ENCODE data around the gene MPI. TPM values are rescaled to one million over a fixed set of nuclear protein-coding genes. Genes with fewer than 3 reads are reported as not detected.

MPI gene
- total RNA-seq, 1 experiment from 2014 or later: 57.5 TPM

- no peak overlapping the region for H3K4me3 Mint-ChIP-seq
- Histone ChIP-seq H3K79me1 (ENCODE audit: insufficient read depth, low read depth, low read length, poor library complexity, severe bottlenecking) (no peaks in the 10 kb centered on the region), H3K18ac (ENCODE audit: insufficient read length, low read depth, low read length) (no peak overlapping the region), H3T11ph (ENCODE audit: low read length) (no peak overlapping the region), H3K4ac (ENCODE audit: low read depth, low read length) (no peak overlapping the region), H2BK15ac (ENCODE audit: low read depth, low read length) (no peak overlapping the region), H3K79me2 (ENCODE audit: insufficient read depth, low read length) (no peaks in the 10 kb centered on the region), H2BK120ac (ENCODE audit: low read depth, low read length, poor library complexity, severe bottlenecking) (no peak overlapping the region), H3K9me3 (ENCODE audit: control insufficient read depth, low read depth, low read length) (no peaks in the 10 kb centered on the region), H3K27ac (ENCODE audit: insufficient read length, low read depth, low read length) (no peak overlapping the region), H3K9ac (ENCODE audit: extremely low read depth, insufficient read length, low read length) (no peak overlapping the region), H2BK5ac (ENCODE audit: insufficient read length, low read length) (no peak overlapping the region), H3K23ac (ENCODE audit: insufficient read length, low read depth, low read length) (no peak overlapping the region), H2BK12ac (ENCODE audit: insufficient read length, low read depth, low read length) (no peak overlapping the region), H3K4me2 (ENCODE audit: insufficient read depth, insufficient read length, low read length) (no peak overlapping the region), H3K4me1 (ENCODE audit: insufficient read depth, low read length) (no peaks in the 10 kb centered on the region; the same call in 1 of the 2 replicates), H3K14ac (ENCODE audit: insufficient read depth, low read length) (no peak overlapping the region), H4K91ac (ENCODE audit: insufficient read length, low read depth, low read length) (no peak overlapping the region), H2AFZ (ENCODE audit: low read length) (no peak overlapping the region), H3K27me3 (ENCODE audit: insufficient read depth, low read length) (no peaks in the 10 kb centered on the region), H3K56ac (ENCODE audit: insufficient read length, low read depth, low read length) (no peak overlapping the region), H2BK20ac (ENCODE audit: low read depth, low read length, poor library complexity, severe bottlenecking) (no peak overlapping the region), H2AK5ac (ENCODE audit: insufficient read length, low read length) (no peak overlapping the region), H4K8ac (replicated peaks; ENCODE audit: insufficient read length, low read depth, low read length) (no peak overlapping the region), H4K20me1 (ENCODE audit: control insufficient read depth, insufficient read depth, insufficient read length) (no peaks in the 10 kb centered on the region), H3K23me2 (ENCODE audit: insufficient read length, low read depth, low read length, poor library complexity, severe bottlenecking) (peaks cover 6% of the 10 kb centered on the region), H4K5ac (ENCODE audit: insufficient read length, low read depth, low read length) (no peak overlapping the region)
- H3K27me3 Mint-ChIP-seq (ENCODE audit: low read depth): no peaks in the 10 kb centered on the region
- H3K27ac Mint-ChIP-seq: no peak overlapping the region
- H3K36me3 Mint-ChIP-seq (ENCODE audit: insufficient read depth in 1 of 3, low read depth in 3 of 3): peaks cover 11 to 60% (median 44%) of the 10 kb centered on the region in 3 experiments
- no CpG with 5 or more reads among the region's 3 CpGs for WGBS (ENCODE audit: extremely low coverage, insufficient read length, low lambda C conversion rate)
- TF ChIP-seq CTCF (conservative IDR thresholded peaks at IDR 0.05): no peak
- no peak for DNase-seq
- no peaks in the 10 kb centered on the region for H3K9me3 Mint-ChIP-seq
- H3K4me1 Mint-ChIP-seq: peaks cover 7 to 14% of the 10 kb centered on the region in 2 experiments
These were observed 42.4 kb upstream of the MPI start for GRCh38 chr15:74847432-74847831.
